H1 (cell line): ENCODE data around the gene KISS1. TPM values are rescaled to one million over a fixed set of nuclear protein-coding genes. Genes with fewer than 3 reads are reported as not detected.

Source experiments
- CTCF ChIA-PET: fragments of 300-600 bp; sonication (Branson Sonifier 250); formaldehyde crosslinking; loops from one replicate; lab custom pipeline; 2021; ENCODE audit not compliant: partially characterized antibody; lab: Charles Lee
- POLR2A ChIA-PET: fragments of 300-600 bp; sonication (Branson Sonifier 250); formaldehyde crosslinking; loops from one replicate; lab custom pipeline; 2021; ENCODE audit warnings: inconsistent platforms; ENCODE audit not compliant: partially characterized antibody; lab: Charles Lee
- DNase-seq, 2 experiments: peaks; one replicate each; pipeline versions ENCODE4 v3.0.0 to v3.0.0-alpha.2; 2010 to 2022; ENCODE audit warnings: low spot score in 2 of 2, low read depth in 1 of 2, mixed read lengths in 1 of 2
- FAIRE-seq: peaks from 2 replicates; lab custom pipeline; 2011; peaks lifted over from hg19 to GRCh38; lab: Jason Lieb, UNC
- H2AFZ ChIP-seq: 2 replicates; pipeline ENCODE4 v1.8.1; 2012; ENCODE audit warnings: low read length, inconsistent platforms
- H2AK5ac ChIP-seq: 2 replicates; pipeline ENCODE4 v1.6.1; 2013; ENCODE audit warnings: low read depth, low read length
- H2BK120ac ChIP-seq: replicated peaks from 2 replicates; pipeline ENCODE3; 2013; ENCODE audit warnings: low read depth, low read length, inconsistent platforms
- H2BK12ac ChIP-seq: 2 replicates; pipeline ENCODE4 v1.6.1; 2013; ENCODE audit warnings: low read depth, low read length
- H2BK15ac ChIP-seq: 2 replicates; pipeline ENCODE4 v1.6.1; 2013; ENCODE audit warnings: low read length
- H2BK20ac ChIP-seq: 2 replicates; pipeline ENCODE4 v1.6.1; 2013; ENCODE audit warnings: low read length
- H2BK5ac ChIP-seq: 2 replicates; pipeline ENCODE4 v1.6.1; 2013; ENCODE audit warnings: low read depth, low read length
- H3K14ac ChIP-seq: 2 replicates; pipeline ENCODE4 v1.6.1; 2013; ENCODE audit warnings: inconsistent platforms; ENCODE audit not compliant: insufficient read length
- H3K18ac ChIP-seq: 2 replicates; pipeline ENCODE4 v1.6.1; 2013; ENCODE audit warnings: low read length; ENCODE audit errors: extremely low read depth
- H3K23ac ChIP-seq: 2 replicates; pipeline ENCODE4 v1.6.1; 2013; ENCODE audit warnings: inconsistent platforms; ENCODE audit not compliant: insufficient read length
- H3K23me2 ChIP-seq: 2 replicates; pipeline ENCODE4 v1.6.1; 2013; ENCODE audit warnings: low read depth, low read length
- H3K27ac ChIP-seq: 2 replicates; pipeline ENCODE4 v1.6.1; 2011; ENCODE audit warnings: low read depth, low read length, inconsistent platforms
- H3K27me3 ChIP-seq, 4 experiments: replicated peaks in 1 of 4; 1 replicate in 1 of 4; 2 replicates in 3 of 4; pipeline versions ENCODE4 v1.6.1 to v1.8.1; 2011 to 2013; ENCODE audit warnings: low read length in 3 of 4, mild to moderate bottlenecking in 3 of 4, inconsistent platforms in 2 of 4, mixed read lengths in 2 of 4, moderate library complexity in 1 of 4; ENCODE audit not compliant: control insufficient read depth in 3 of 4, insufficient read depth in 3 of 4; ENCODE audit errors: extremely low read depth in 1 of 4
- H3K36me3 ChIP-seq, 4 experiments: 2 replicates each; pipeline versions ENCODE4 v1.6.1 to v1.8.1; 2011 to 2013; ENCODE audit warnings: mild to moderate bottlenecking in 4 of 4, low read length in 3 of 4, moderate library complexity in 2 of 4, control low read depth in 1 of 4, inconsistent platforms in 1 of 4; ENCODE audit not compliant: insufficient read depth in 4 of 4, control insufficient read depth in 2 of 4
- H3K4ac ChIP-seq: replicated peaks from 2 replicates; pipeline ENCODE3; 2013; ENCODE audit warnings: low read length, low read depth, mixed read lengths, inconsistent platforms; ENCODE audit not compliant: insufficient read length
- H3K4me1 ChIP-seq, 4 experiments: replicated peaks in 1 of 4; 1 replicate in 1 of 4; 2 replicates in 3 of 4; pipeline versions ENCODE4 v1.6.1 to v1.8.1; 2011 to 2013; ENCODE audit warnings: low read length in 3 of 4, inconsistent platforms in 2 of 4, mixed read lengths in 1 of 4; ENCODE audit not compliant: insufficient read depth in 4 of 4, control insufficient read depth in 3 of 4
- H3K4me2 ChIP-seq, 2 experiments: 2 replicates each; pipeline versions ENCODE4 v1.6.1 to v1.8.1; 2011 to 2013; ENCODE audit warnings: low read depth in 2 of 2, low read length in 2 of 2, control low read depth in 1 of 2, inconsistent platforms in 1 of 2, mild to moderate bottlenecking in 1 of 2; ENCODE audit not compliant: insufficient read depth in 1 of 2
- H3K4me3 ChIP-seq, 4 experiments: fragments of 200-600, 300-600 bp in 1 of 4; sonication (generic), shearing (Covaris generic), sonication (Bioruptor Twin) in 1 of 4; 2 replicates each; pipeline versions ENCODE4 v1.5.1 to v1.8.1; 2011 to 2016; ENCODE audit warnings: low read length in 4 of 4, low read depth in 3 of 4, control low read depth in 2 of 4, inconsistent platforms in 2 of 4, mild to moderate bottlenecking in 2 of 4, mixed read lengths in 1 of 4, moderate library complexity in 1 of 4; ENCODE audit not compliant: insufficient read depth in 2 of 4; ENCODE audit errors: extremely low read depth in 1 of 4
- H3K56ac ChIP-seq: replicated peaks from 2 replicates; pipeline ENCODE3; 2013; ENCODE audit warnings: low read depth, mild to moderate bottlenecking, mixed read lengths, low read length, inconsistent platforms; ENCODE audit not compliant: insufficient read length
- H3K79me1 ChIP-seq: 2 replicates; pipeline ENCODE4 v1.6.1; 2013; ENCODE audit warnings: low read depth, low read length, control low read depth
- H3K79me2 ChIP-seq, 2 experiments: 2 replicates each; pipeline versions ENCODE4 v1.6.1 to v1.8.1; 2012 to 2013; ENCODE audit warnings: low read length in 2 of 2, mild to moderate bottlenecking in 2 of 2, inconsistent platforms in 1 of 2; ENCODE audit not compliant: insufficient read depth in 2 of 2, control insufficient read depth in 1 of 2
- H3K9ac ChIP-seq, 4 experiments: replicated peaks in 1 of 4; 1 replicate in 1 of 4; 2 replicates in 3 of 4; pipeline versions ENCODE4 v1.6.1 to v1.8.1; 2011 to 2013; ENCODE audit warnings: low read depth in 3 of 4, low read length in 3 of 4, control low read depth in 2 of 4, mild to moderate bottlenecking in 2 of 4, moderate library complexity in 2 of 4, inconsistent platforms in 1 of 4; ENCODE audit errors: extremely low read depth in 1 of 4
- H3K9me3 ChIP-seq, 2 experiments: 2 replicates each; pipeline versions ENCODE4 v1.6.1 to v1.8.1; 2012 to 2013; ENCODE audit warnings: mild to moderate bottlenecking in 2 of 2, moderate library complexity in 2 of 2, control low read depth in 1 of 2, inconsistent platforms in 1 of 2, low read depth in 1 of 2, low read length in 1 of 2, mixed read lengths in 1 of 2; ENCODE audit not compliant: insufficient read depth in 2 of 2
- H4K20me1 ChIP-seq, 2 experiments: replicated peaks in 1 of 2; 2 replicates each; pipeline versions ENCODE3 to v1.8.1; 2011 to 2013; ENCODE audit warnings: inconsistent platforms in 2 of 2, low read length in 2 of 2, mild to moderate bottlenecking in 1 of 2; ENCODE audit not compliant: insufficient read depth in 2 of 2, control insufficient read depth in 1 of 2
- H4K5ac ChIP-seq: 2 replicates; pipeline ENCODE4 v1.6.1; 2013; ENCODE audit warnings: low read length, low read depth, mixed read lengths, inconsistent platforms; ENCODE audit not compliant: insufficient read length
- H4K8ac ChIP-seq: 2 replicates; pipeline ENCODE4 v1.8.0; 2013; ENCODE audit warnings: mild to moderate bottlenecking, moderate library complexity, low read length, inconsistent platforms; ENCODE audit not compliant: insufficient read depth; ENCODE audit errors: extremely low read depth
- H4K91ac ChIP-seq: replicated peaks from 2 replicates; pipeline ENCODE3; 2013; ENCODE audit warnings: low read length, mixed read lengths, inconsistent platforms; ENCODE audit not compliant: insufficient read length
- BCL11A ChIP-seq, 2 experiments: IDR thresholded peaks; one replicate each; pipeline ENCODE4 v1.6.1; 2011; ENCODE audit warnings: low read depth in 2 of 2, low read length in 2 of 2, mild to moderate bottlenecking in 2 of 2
- CBX8 ChIP-seq: fragments of 300-800, 300-1000 bp; sonication (generic); IDR thresholded peaks from 2 replicates; pipeline ENCODE4 v1.7.1; 2016; ENCODE audit warnings: low read depth, low read length, borderline replicate concordance
- CEBPB ChIP-seq: IDR thresholded peaks from 2 replicates; pipeline ENCODE4 v1.6.1; 2012; ENCODE audit warnings: low read depth, low read length
- EZH2 ChIP-seq: fragments of 200-600 bp; sonication (generic); IDR thresholded peaks from 2 replicates; pipeline ENCODE4 v1.7.1; 2012; ENCODE audit warnings: low read depth, mild to moderate bottlenecking, moderate library complexity, low read length, inconsistent platforms; ENCODE audit not compliant: severe bottlenecking
- HDAC6 ChIP-seq: IDR thresholded peaks from one replicate; pipeline ENCODE4 v1.7.1; 2012; ENCODE audit warnings: low read depth, mild to moderate bottlenecking, inconsistent platforms, low read length, moderate library complexity
- KDM1A ChIP-seq: fragments of 200-600, 300-600 bp; sonication (generic); IDR thresholded peaks from 2 replicates; pipeline ENCODE4 v1.7.1; 2016; ENCODE audit warnings: mild to moderate bottlenecking, low read length, borderline replicate concordance
- KDM5A ChIP-seq: fragments of 200-600 bp; IDR thresholded peaks from 2 replicates; pipeline ENCODE4 v1.7.1; 2012; ENCODE audit warnings: mild to moderate bottlenecking, low read length, inconsistent platforms, mixed read lengths
- MAFK ChIP-seq: IDR thresholded peaks from 2 replicates; pipeline ENCODE4 v1.6.1; 2012; ENCODE audit warnings: low read depth, mild to moderate bottlenecking, improper control_type of control experiment, low read length
- NANOG ChIP-seq: IDR thresholded peaks from 2 replicates; pipeline ENCODE4 v1.6.1; 2011; ENCODE audit warnings: low read length, low read depth, mild to moderate bottlenecking, inconsistent platforms; ENCODE audit not compliant: insufficient read depth, poor library complexity, severe bottlenecking
- PHF8 ChIP-seq: fragments of 200-600 bp; sonication (generic); conservative IDR thresholded peaks from 2 replicates; pipeline ENCODE4 v1.7.1; 2012; ENCODE audit warnings: low read depth, mild to moderate bottlenecking, inconsistent platforms, low read length, moderate library complexity
- RNF2 ChIP-seq: fragments of 200-900, 300-1000 bp; sonication (generic); IDR thresholded peaks from 2 replicates; pipeline ENCODE4 v1.7.1; 2016; ENCODE audit warnings: borderline replicate concordance, low read depth, mild to moderate bottlenecking, antibody characterized with exemption, low read length; ENCODE audit not compliant: poor library complexity, severe bottlenecking; ENCODE audit errors: missing control alignments
- SIRT6 ChIP-seq: IDR thresholded peaks from one replicate; pipeline ENCODE4 v1.7.1; 2012; ENCODE audit warnings: low read length, inconsistent platforms
- TAF1 ChIP-seq: IDR thresholded peaks from 2 replicates; pipeline ENCODE4 v1.6.1; 2011; ENCODE audit warnings: mild to moderate bottlenecking, low read depth, low read length
- YY1 ChIP-seq: IDR thresholded peaks from 2 replicates; pipeline ENCODE4 v1.6.1; 2011; ENCODE audit warnings: low read depth, mild to moderate bottlenecking, low read length
- WGBS, 2 experiments: shearing (Covaris generic) in 1 of 2; methylation state at CpG; one replicate each; pipeline versions ENCODE4 v1.1.6 to v1.1.7; 2013 to 2015; ENCODE audit warnings: low lambda C conversion rate in 2 of 2, mixed read lengths in 2 of 2, inconsistent platforms in 1 of 2, low coverage in 1 of 2, missing lambda C conversion rate in 1 of 2; ENCODE audit not compliant: insufficient replicate concordance in 2 of 2, insufficient coverage in 1 of 2, insufficient read length in 1 of 2; ENCODE audit errors: extremely low coverage in 1 of 2, missing lambda C conversion rate in 1 of 2; 5-methylcytosine and 5-hydroxymethylcytosine counted together
- polyA plus RNA-seq, 7 experiments: library from polyadenylated mRNA; depleted of rRNA in 3 of 7; stranded (reverse) in 5 of 7; unstranded in 2 of 7; fragments of >200 nt in 5 of 7; fragments of 200-250 nt in 2 of 7; gene quantifications; 1 replicate in 5 of 7; 2 replicates in 1 of 7; 4 replicates in 1 of 7; pipeline versions ENCODE4 v1.2.1 to v1.2.3, GENCODE V29; 2011 to 2013; ENCODE audit warnings: missing spikeins in 2 of 7, mixed read lengths in 2 of 7
- total RNA-seq: library from RNA; stranded (reverse); fragmentation: NEBNext Ultra II Directional; extraction: Animal tissue kit (Norgen Biotek cat#: 25700); gene quantifications from 2 replicates; pipeline ENCODE4 v1.2.1, GENCODE V29; 2021

KISS1 gene
- total and polyA plus RNA-seq, 2 of the 8 experiments (the other 6 are each of a cell fraction or from before 2014, with no cell fraction given) = 0.71 TPM; not detected in 1

GRCh38 chr1:204221271-204221670 is 25.0 kb upstream of the KISS1 start:
- CTCF ChIA-PET = interaction anchor here (0.7 to 9.9 kb wide), 2 partner anchors 31 to 141 kb away, joined by 3 to 156 read pairs; partner anchors contain the start of gene PLEKHA6

More at GRCh38 chr1:204221271-204221670, 25.0 kb upstream of the KISS1 start:
- H3K27ac ChIP-seq = no peak overlapping the region
- H3K4me2 ChIP-seq = no peak overlapping the region
- no peaks in the 10 kb centered on the region for H3K36me3 ChIP-seq
- no peak overlapping the region for H2AFZ ChIP-seq
- H2BK5ac ChIP-seq = no peak overlapping the region
- FAIRE-seq (no peak), DNase-seq (no peak)
- H3K23me2 ChIP-seq = no peaks in the 10 kb centered on the region
- H4K91ac ChIP-seq = no peak overlapping the region
- H3K18ac ChIP-seq = no peak overlapping the region
- 78% methylated on average over 10 of the region's 11 CpGs; no CpG with 5 or more reads in 1 of the 2 experiments for WGBS, 2 experiments
- no peak overlapping the region for H2BK12ac ChIP-seq
- POLR2A ChIA-PET = no interaction called here
- H2BK20ac ChIP-seq = no peak overlapping the region
- H4K8ac ChIP-seq = no peak overlapping the region
- no peak overlapping the region for H3K4ac ChIP-seq
- no peak overlapping the region for H3K14ac ChIP-seq
- no peak overlapping the region for H2BK15ac ChIP-seq
- H3K4me3 ChIP-seq = no peak overlapping the region
- H3K9ac ChIP-seq = no peak overlapping the region
- no peak overlapping the region for H3K56ac ChIP-seq
- H3K23ac ChIP-seq = no peak overlapping the region
- no peak for TF ChIP-seq RNF2
- TF ChIP-seq HDAC6 = no peak
- no peak for TF ChIP-seq YY1
- no peak for TF ChIP-seq CEBPB
- no peak for TF ChIP-seq SIRT6
- TF ChIP-seq NANOG = no peak
- no peak for TF ChIP-seq KDM5A
- no peak for TF ChIP-seq KDM1A
- TF ChIP-seq PHF8 = no peak
- TF ChIP-seq EZH2 = no peak
- TF ChIP-seq BCL11A (IDR thresholded peaks at IDR 0.05; ENCODE audit: low read depth in 2 of 2, low read length in 2 of 2) = no peak
- no peak for TF ChIP-seq CBX8
- TF ChIP-seq TAF1 = no peak
- TF ChIP-seq MAFK = no peak
- TF ChIP-seq, all 59 proteins: peak for 0
- Histone ChIP-seq H3K9me3 (no peaks in the 10 kb centered on the region), H4K5ac (no peak overlapping the region), H4K20me1 (no peaks in the 10 kb centered on the region), H2BK120ac (no peak overlapping the region), H3K4me1 (0 out of 7 replicates have a peak, but pooled peaks cover 0 to 2% (median 0%) of the 10 kb centered on the region in 4 experiments), H2AK5ac (no peak overlapping the region), H3K79me2 (no peaks in the 10 kb centered on the region), H3K79me1 (no peaks in the 10 kb centered on the region), H3K27me3 (no peaks in the 10 kb centered on the region)
